ENCODE measurements around the gene C1QTNF5.

- TF ChIP-seq USF1 (IDR thresholded peaks at IDR 0.05) (no peak), FOXM1 (IDR thresholded peaks at IDR 0.05; ENCODE audit: borderline replicate concordance, low read depth) (no peak), TEAD4 (IDR thresholded peaks at IDR 0.05) (no peak), RAD21 (IDR thresholded peaks at IDR 0.05; ENCODE audit: low read depth) (no peak), NFIC (IDR thresholded peaks at IDR 0.05) (no peak), REST (IDR thresholded peaks at IDR 0.05; ENCODE audit: low read depth) (no peak), TCF12 (IDR thresholded peaks at IDR 0.05; ENCODE audit: low read depth) (no peak), MAX (IDR thresholded peaks at IDR 0.05) (no peak), CEBPB (IDR thresholded peaks at IDR 0.05) (no peak), CREB1 (IDR thresholded peaks at IDR 0.05; ENCODE audit: low read depth) (no peak), EP300 (IDR thresholded peaks at IDR 0.05; ENCODE audit: borderline replicate concordance) (no peak), YY1 (IDR thresholded peaks at IDR 0.05; ENCODE audit: low read depth) (no peak), TAF1 (IDR thresholded peaks at IDR 0.05; ENCODE audit: low read depth) (no peak), EGR1 (IDR thresholded peaks at IDR 0.05) (no peak)
Measured at GRCh38 chr11:119362741-119363080, 22.0 kb upstream of the C1QTNF5 start.

Measured in Ishikawa (cell line).